Natural killer cell (primary cell): ENCODE data around the gene PRKAR1B. TPM values are rescaled to one million over a fixed set of nuclear protein-coding genes. Genes with fewer than 3 reads are reported as not detected.

ENCODE experiments used
- ATAC-seq, 3 donors: fragments of 150-1000 bp in 2 of 3; fragments of 200-7000 bp in 1 of 3; cut with Tn5 transposase; 1 replicate in 1 of 3; 2 replicates in 2 of 3; pipeline ENCODE4 v1.10.0; 2021; ENCODE audit warnings: mild to moderate bottlenecking in 2 of 3, moderate library complexity in 2 of 3
- DNase-seq, 2 donors: peaks; one replicate each; pipeline versions ENCODE4 v3.0.0 to v3.0.0-alpha.2; 2013 to 2021; ENCODE audit warnings: mixed read lengths in 1 of 2
- H3K27ac ChIP-seq: one replicate; pipeline ENCODE4 v1.5.1; 2013; ENCODE audit warnings: mild to moderate bottlenecking, low read length
- H3K27me3 ChIP-seq: one replicate; pipeline ENCODE4 v1.6.1; 2013; ENCODE audit warnings: low read length; ENCODE audit not compliant: control insufficient read depth, insufficient read depth
- H3K36me3 ChIP-seq: one replicate; pipeline ENCODE4 v1.6.1; 2013; ENCODE audit warnings: low read length; ENCODE audit not compliant: control insufficient read depth, insufficient read depth
- H3K4me1 ChIP-seq: one replicate; pipeline ENCODE4 v1.6.1; 2013; ENCODE audit warnings: low read length; ENCODE audit not compliant: control insufficient read depth, insufficient read depth
- H3K4me3 ChIP-seq: one replicate; pipeline ENCODE4 v1.5.1; 2013; ENCODE audit warnings: low read length
- H3K9me3 ChIP-seq: one replicate; pipeline ENCODE4 v1.6.1; 2013; ENCODE audit warnings: low read length; ENCODE audit not compliant: control insufficient read depth, insufficient read depth
- H3K27ac Mint-ChIP-seq, 2 donors: one replicate each; pipeline ENCODE4 v1.8.0; 2022; ENCODE audit warnings: mild to moderate bottlenecking in 2 of 2, mixed read lengths in 2 of 2, moderate library complexity in 1 of 2
- H3K27me3 Mint-ChIP-seq, 2 donors: one replicate each; pipeline ENCODE4 v1.8.0; 2022; ENCODE audit warnings: low read depth in 2 of 2, mixed read lengths in 2 of 2
- H3K36me3 Mint-ChIP-seq: one replicate; pipeline ENCODE4 v1.8.0; 2022; ENCODE audit warnings: mixed read lengths
- H3K4me1 Mint-ChIP-seq, 2 donors: one replicate each; pipeline ENCODE4 v1.8.0; 2022; ENCODE audit warnings: mixed read lengths in 2 of 2
- H3K4me3 Mint-ChIP-seq: one replicate; pipeline ENCODE4 v1.8.0; 2022; ENCODE audit warnings: mild to moderate bottlenecking, moderate library complexity, mixed read lengths
- H3K9me3 Mint-ChIP-seq, 2 donors: one replicate each; pipeline ENCODE4 v1.8.0; 2022; ENCODE audit warnings: mixed read lengths in 2 of 2
- CTCF ChIP-seq: fragments of 200-600 bp; IDR thresholded peaks from one replicate; pipeline ENCODE4 v1.8.0; 2022; ENCODE audit warnings: antibody characterized with exemption
- WGBS: methylation state at CpG from one replicate; pipeline ENCODE4 v1.1.7; 2013; ENCODE audit warnings: missing lambda C conversion rate; ENCODE audit not compliant: insufficient coverage; 5-methylcytosine and 5-hydroxymethylcytosine counted together
- intact Hi-C: fragments of 100-400 bp; cut with micrococcal nuclease; formaldehyde crosslinking; loops from one replicate; pipeline ENCODE4 v1.14.2; 2022
- total RNA-seq, 4 donors: library from RNA; stranded (reverse); fragments of 120-200 nt in 1 of 4; gene quantifications; one replicate each; pipeline versions ENCODE4 v1.2.3 to v1.2.4, GENCODE V29; 2013 to 2022

Gene PRKAR1B
- total RNA-seq, 3 donors from 2014 or later (not counting 1 experiment from before 2014, with no cell fraction given) = 2.4 to 3.8 (median 3.0) TPM

DNA sequence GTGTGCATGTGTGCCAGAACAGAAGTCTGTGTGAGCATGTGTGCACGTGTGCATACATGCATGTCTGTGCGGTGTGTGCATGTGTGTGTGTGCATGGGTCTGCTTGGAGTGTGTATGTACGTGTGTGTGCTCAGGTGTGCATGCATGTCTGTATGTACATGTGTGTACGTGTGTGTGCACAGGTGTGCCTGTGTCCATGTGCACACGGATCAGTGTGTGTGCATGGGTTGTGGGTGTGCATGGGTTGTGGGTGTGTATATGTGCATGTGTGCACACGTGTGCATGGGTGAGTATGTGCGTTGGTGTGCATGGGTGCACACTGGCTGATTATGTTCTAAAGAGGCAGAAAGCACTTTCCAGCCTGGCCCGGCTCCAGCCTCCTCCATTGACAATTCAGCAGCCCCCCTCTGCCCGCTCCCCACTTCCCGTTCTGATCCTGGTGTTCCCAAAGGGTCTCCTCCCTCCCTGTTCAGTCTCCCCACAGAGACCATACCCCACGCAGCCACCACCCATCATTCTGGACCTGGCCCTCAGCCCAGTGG lies 163.4 kb downstream of the PRKAR1B start:
- TF ChIP-seq CTCF = no peak
- DNase-seq = no peak
- Mint-ChIP-seq H3K4me3 (no peak overlapping the region), H3K36me3 (no peaks in the 10 kb centered on the region), H3K27me3 (no peaks in the 10 kb centered on the region), H3K27ac (no peak overlapping the region), H3K4me1 (peaks cover 4 to 7% of the 10 kb centered on the region in 2 donors), H3K9me3 (no peaks in the 10 kb centered on the region)
- Histone ChIP-seq H3K27me3 (no peaks in the 10 kb centered on the region), H3K4me3 (no peak overlapping the region), H3K27ac (no peak overlapping the region), H3K9me3 (no peaks in the 10 kb centered on the region), H3K36me3 (no peaks in the 10 kb centered on the region), H3K4me1 (no peaks in the 10 kb centered on the region)
- 95% methylated on average over 11 of the region's 11 CpGs for WGBS
- ATAC-seq = peak in 1 of 3 donors; percentile 28
- intact Hi-C loops = no loop called here

GRCh38 chr7:562789-563628 lies 164.1 kb downstream of the PRKAR1B start:
- intact Hi-C loops = no loop called here
- ATAC-seq = no peak
- H3K4me3 ChIP-seq = no peak overlapping the region
- no peak for DNase-seq
- no peaks in the 10 kb centered on the region for H3K36me3 Mint-ChIP-seq
- no peaks in the 10 kb centered on the region for H3K36me3 ChIP-seq
- H3K27ac ChIP-seq = no peak overlapping the region
- H3K27me3 Mint-ChIP-seq = no peaks in the 10 kb centered on the region
- no peaks in the 10 kb centered on the region for H3K9me3 ChIP-seq
- peaks cover 4 to 7% of the 10 kb centered on the region in 2 donors for H3K4me1 Mint-ChIP-seq
- WGBS = 93% methylated on average over 17 of the region's 17 CpGs
- H3K9me3 Mint-ChIP-seq = no peaks in the 10 kb centered on the region
- no peaks in the 10 kb centered on the region for H3K27me3 ChIP-seq
- H3K27ac Mint-ChIP-seq = peak overlapping the region in 1 of 2 donors; percentile 46
- no peak for TF ChIP-seq CTCF
- no peaks in the 10 kb centered on the region for H3K4me1 ChIP-seq
- H3K4me3 Mint-ChIP-seq = no peak overlapping the region

DNA sequence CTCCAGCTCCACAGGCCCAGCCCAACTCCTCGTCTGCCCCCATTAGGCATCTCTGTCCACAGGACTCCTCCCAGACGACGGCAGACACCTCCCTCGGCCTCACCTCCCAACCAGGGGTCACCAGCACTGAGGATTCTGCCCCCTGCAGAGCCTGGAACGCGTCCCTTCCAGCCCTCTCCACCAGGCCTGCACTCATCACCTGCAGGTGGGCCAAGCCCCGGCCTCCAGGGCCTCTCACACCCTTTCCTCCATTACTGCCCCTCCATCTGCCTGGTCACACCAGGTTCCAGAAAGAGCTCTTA lies 164.8 kb downstream of the PRKAR1B start:
- WGBS = 62% methylated on average over 7 of the region's 7 CpGs
- no peak overlapping the region for H3K4me3 ChIP-seq
- no peaks in the 10 kb centered on the region for H3K36me3 ChIP-seq
- Mint-ChIP-seq H3K4me1 (peaks cover 4 to 7% of the 10 kb centered on the region in 2 donors), H3K4me3 (no peak overlapping the region), H3K27me3 (no peaks in the 10 kb centered on the region), H3K9me3 (no peaks in the 10 kb centered on the region), H3K27ac (peak overlapping the region in 1 of 2 donors; percentile 46), H3K36me3 (no peaks in the 10 kb centered on the region)
- no peaks in the 10 kb centered on the region for H3K9me3 ChIP-seq
- no peak for ATAC-seq
- H3K27ac ChIP-seq = no peak overlapping the region
- no peak for TF ChIP-seq CTCF
- intact Hi-C loops = no loop called here
- DNase-seq = no peak
- no peaks in the 10 kb centered on the region for H3K4me1 ChIP-seq
- H3K27me3 ChIP-seq = no peaks in the 10 kb centered on the region
